NT2/D1 (cell line): ENCODE data around the gene CARD16.

ENCODE experiments used
- SUZ12 ChIP-seq: IDR thresholded peaks from 2 replicates; pipeline ENCODE4 v1.6.1; 2011; ENCODE audit not compliant: insufficient read length, insufficient read depth; ENCODE audit errors: extremely low read depth
- YY1 ChIP-seq: IDR thresholded peaks from 2 replicates; pipeline ENCODE4 v1.6.1; 2011; ENCODE audit not compliant: insufficient read length, insufficient read depth
- ZNF274 ChIP-seq: IDR thresholded peaks from 2 replicates; pipeline ENCODE4 v1.6.1; 2011; ENCODE audit warnings: mild to moderate bottlenecking, low read depth, low read length

GRCh38 chr11:105000797-105001196 is 44.3 kb downstream of the CARD16 start:
- TF ChIP-seq ZNF274 (no peak), YY1 (no peak), SUZ12 (no peak)
